Midbrain (tissue), 1 donor: ENCODE results near the gene CARS1.

Source experiments
- DNase-seq: peaks from one replicate; lab custom pipeline; 2025; lab: John Stamatoyannopoulos, UW

CARS1 gene

GRCh38 chr11:3037945-3038271 is 19.3 kb downstream of the CARS1 start:
- no peak for DNase-seq

- DNase-seq = peak; percentile 83
Measured at GRCh38 chr11:3037040-3037944, 19.9 kb downstream of the CARS1 start.

GRCh38 chr11:3036419-3036818 is 20.8 kb downstream of the CARS1 start:
- DNase-seq = peak; percentile 33

- DNase-seq = no peak
Measured at GRCh38 chr11:3035333-3035732, 21.9 kb downstream of the CARS1 start.

- no peak for DNase-seq
Measured at GRCh38 chr11:3030289-3031070, 26.7 kb downstream of the CARS1 start.

- no peak for DNase-seq
Measured at GRCh38 chr11:3028813-3029212, 28.4 kb downstream of the CARS1 start.

- DNase-seq = no peak
Measured at GRCh38 chr11:3026803-3027202, 30.4 kb downstream of the CARS1 start.

- no peak for DNase-seq
Measured at GRCh38 chr11:3022982-3023381, 34.2 kb downstream of the CARS1 start.

GRCh38 chr11:3022300-3022967 is 34.8 kb downstream of the CARS1 start:
- no peak for DNase-seq

- peak; percentile 31 for DNase-seq
Measured at GRCh38 chr11:3021125-3021524, 36.1 kb downstream of the CARS1 start.

GRCh38 chr11:3020011-3020410 is 37.2 kb downstream of the CARS1 start:
- no peak for DNase-seq

GRCh38 chr11:3018596-3018995 is 38.6 kb downstream of the CARS1 start:
- DNase-seq = no peak

- no peak for DNase-seq
Measured at GRCh38 chr11:3016861-3017260, 40.4 kb downstream of the CARS1 start.

- DNase-seq = no peak
Measured at GRCh38 chr11:3015796-3016195, 41.4 kb downstream of the CARS1 start.

- no peak for DNase-seq
Measured at GRCh38 chr11:3014943-3015342, 42.3 kb downstream of the CARS1 start.

GRCh38 chr11:3014057-3014938 is 42.9 kb downstream of the CARS1 start:
- no peak for DNase-seq

- no peak for DNase-seq
Measured at GRCh38 chr11:3011891-3012885, 45.0 kb downstream of the CARS1 start.

GRCh38 chr11:3010521-3011275 is 46.5 kb downstream of the CARS1 start:
- DNase-seq = no peak

- no peak for DNase-seq
Measured at GRCh38 chr11:3010004-3010403, 47.2 kb downstream of the CARS1 start.

GRCh38 chr11:3009481-3009880 is 47.7 kb downstream of the CARS1 start:
- DNase-seq = no peak
